GM06990 (cell line): ENCODE data around the gene RHBDF1.
"Not testable (repeated sequence)": the region's sequence is repeated elsewhere in the genome, so short reads cannot be mapped to it uniquely, and the experiment has no call there.

Experiments used
- DNase-seq: peaks from one replicate; pipeline ENCODE4 v3.0.0-alpha.2; 2011; ENCODE audit not compliant: insufficient read length; ENCODE audit errors: extremely low read depth
- H3K27me3 ChIP-seq: replicated peaks from 2 replicates; pipeline ENCODE4 v1.6.0; 2011; ENCODE audit warnings: low read length; ENCODE audit not compliant: control insufficient read depth, insufficient read depth
- H3K36me3 ChIP-seq: 2 replicates; pipeline ENCODE4 v1.5.1; 2011; ENCODE audit warnings: low read length; ENCODE audit not compliant: control insufficient read depth, insufficient read depth
- H3K4me3 ChIP-seq: replicated peaks from 2 replicates; pipeline ENCODE4 v1.5.1; 2011; ENCODE audit warnings: low read depth, mild to moderate bottlenecking, control low read depth, low read length
- CTCF ChIP-seq: IDR thresholded peaks from 2 replicates; pipeline ENCODE4 v1.5.1; 2011; ENCODE audit warnings: low read length, control low read depth, mild to moderate bottlenecking, inconsistent platforms; ENCODE audit not compliant: insufficient read depth, poor library complexity, severe bottlenecking

Gene RHBDF1

GRCh38 chr16:35678-36305, 36.6 kb downstream of the RHBDF1 start:
- peaks cover 12% of the 10 kb centered on the region for H3K36me3 ChIP-seq
- no peaks in the 10 kb centered on the region for H3K27me3 ChIP-seq
- no peak overlapping the region for H3K4me3 ChIP-seq
- DNase-seq = no peak
- no peak for TF ChIP-seq CTCF

GRCh38 chr16:35011-35677, 37.3 kb downstream of the RHBDF1 start:
- Histone ChIP-seq H3K36me3 (peaks cover 12% of the 10 kb centered on the region), H3K4me3 (no peak overlapping the region), H3K27me3 (no peaks in the 10 kb centered on the region)
- no peak for TF ChIP-seq CTCF
- peak; percentile 40 for DNase-seq

DNA sequence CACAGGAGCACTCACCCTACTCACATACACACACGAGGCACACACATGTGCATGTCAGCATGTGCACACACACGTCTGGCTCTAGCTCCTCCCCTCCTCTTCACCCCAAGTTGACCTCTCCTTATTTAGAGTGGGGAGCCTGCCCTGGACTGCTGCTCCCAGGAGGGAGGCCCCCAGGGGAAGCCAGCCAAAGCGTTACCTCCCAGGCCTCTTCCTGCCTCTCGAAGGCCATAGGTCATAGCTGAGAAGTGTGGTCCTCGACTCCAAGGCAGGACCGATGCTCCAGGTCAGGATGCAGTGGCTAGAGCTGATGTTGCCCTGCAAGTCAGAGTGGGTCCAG, 37.8 kb downstream of the RHBDF1 start:
- H3K36me3 ChIP-seq = peaks cover 12% of the 10 kb centered on the region
- no peak for TF ChIP-seq CTCF
- no peak overlapping the region for H3K4me3 ChIP-seq
- H3K27me3 ChIP-seq = no peaks in the 10 kb centered on the region
- DNase-seq = peak; percentile 39

DNA sequence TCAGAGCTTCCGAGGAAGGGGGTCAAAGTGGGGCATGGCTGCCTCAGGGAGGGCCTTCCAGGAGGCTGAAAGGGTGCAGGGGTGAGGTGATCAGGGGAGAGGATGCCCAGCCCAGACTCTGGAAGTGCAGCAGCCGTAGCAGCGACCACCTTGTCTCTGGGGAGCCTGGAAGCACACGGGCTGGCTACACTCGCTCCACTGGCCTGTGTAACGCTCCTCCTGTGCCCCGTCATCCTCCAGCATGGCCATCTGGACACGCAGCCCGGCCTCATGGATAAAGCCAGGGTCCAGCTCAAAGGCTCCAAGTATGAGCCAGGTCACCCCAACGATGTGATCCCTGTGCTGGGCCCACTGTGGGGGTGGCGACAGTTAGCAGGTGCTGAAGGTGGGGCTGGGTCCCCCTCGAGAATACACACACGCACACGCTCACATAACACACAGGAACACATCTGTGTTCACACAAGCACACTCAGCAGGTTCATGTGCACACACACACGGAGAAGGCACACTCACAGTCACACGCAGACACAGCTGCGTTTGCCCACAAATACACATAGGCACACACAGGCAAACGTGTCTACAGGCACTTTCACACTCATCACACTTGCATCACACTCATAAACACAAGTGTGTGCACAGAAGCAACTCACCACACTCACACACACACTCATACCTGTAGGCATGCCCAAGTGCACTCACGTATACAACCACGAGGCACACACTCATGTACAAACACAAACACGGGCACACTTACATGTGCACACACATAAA, 38.4 kb downstream of the RHBDF1 start:
- Histone ChIP-seq H3K27me3 (no peaks in the 10 kb centered on the region), H3K4me3 (no peak overlapping the region), H3K36me3 (peaks cover 12% of the 10 kb centered on the region)
- DNase-seq = no peak
- TF ChIP-seq CTCF = no peak

DNA sequence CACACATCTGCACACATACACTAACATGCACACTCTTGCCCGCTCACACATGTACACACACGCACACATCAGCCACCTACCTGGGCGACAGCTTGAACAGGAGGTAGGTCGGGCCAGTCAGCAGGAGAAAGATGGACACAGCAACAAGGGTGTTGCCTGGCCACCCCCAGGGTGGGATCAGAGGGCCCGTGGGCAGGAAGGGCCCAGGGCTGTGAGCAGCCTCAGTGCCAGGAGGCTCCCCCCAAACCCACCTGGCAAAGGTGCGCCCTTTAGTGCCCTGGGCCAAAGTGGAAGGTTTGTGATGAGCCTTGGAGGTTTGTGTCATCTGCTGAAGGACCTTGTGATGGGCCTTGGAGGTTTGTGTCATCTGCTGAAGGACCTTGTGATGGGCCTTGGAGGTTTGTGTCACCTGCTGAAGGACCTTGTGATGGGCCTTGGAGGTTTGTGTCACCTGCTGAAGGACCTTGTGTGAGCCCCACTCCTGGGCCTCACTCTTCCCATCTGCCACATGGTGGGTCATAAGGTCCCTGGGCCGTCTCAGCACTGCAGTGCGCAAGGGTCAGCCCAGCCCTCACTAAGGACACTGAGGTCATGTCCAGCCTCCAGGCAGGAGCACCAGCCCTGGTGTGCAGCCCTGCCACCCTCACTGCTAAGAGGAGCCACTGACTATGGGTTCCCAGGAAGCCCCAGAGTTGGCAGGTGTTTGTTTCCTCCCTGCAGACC, 39.1 kb downstream of the RHBDF1 start:
- not testable (repeated sequence) for DNase-seq, H3K27me3 ChIP-seq, H3K4me3 ChIP-seq
- peaks cover 12% of the 10 kb centered on the region for H3K36me3 ChIP-seq

- H3K4me3 ChIP-seq, DNase-seq, H3K27me3 ChIP-seq, H3K36me3 ChIP-seq: not testable (repeated sequence)
Measured at GRCh38 chr16:30627-31026, 41.8 kb downstream of the RHBDF1 start.

GRCh38 chr16:25926-26348, 46.5 kb downstream of the RHBDF1 start:
- not testable (repeated sequence) for H3K27me3 ChIP-seq, H3K4me3 ChIP-seq, DNase-seq, H3K36me3 ChIP-seq

GRCh38 chr16:24151-24550, 48.3 kb downstream of the RHBDF1 start:
- H3K36me3 ChIP-seq, H3K4me3 ChIP-seq, DNase-seq, H3K27me3 ChIP-seq: not testable (repeated sequence)

DNA sequence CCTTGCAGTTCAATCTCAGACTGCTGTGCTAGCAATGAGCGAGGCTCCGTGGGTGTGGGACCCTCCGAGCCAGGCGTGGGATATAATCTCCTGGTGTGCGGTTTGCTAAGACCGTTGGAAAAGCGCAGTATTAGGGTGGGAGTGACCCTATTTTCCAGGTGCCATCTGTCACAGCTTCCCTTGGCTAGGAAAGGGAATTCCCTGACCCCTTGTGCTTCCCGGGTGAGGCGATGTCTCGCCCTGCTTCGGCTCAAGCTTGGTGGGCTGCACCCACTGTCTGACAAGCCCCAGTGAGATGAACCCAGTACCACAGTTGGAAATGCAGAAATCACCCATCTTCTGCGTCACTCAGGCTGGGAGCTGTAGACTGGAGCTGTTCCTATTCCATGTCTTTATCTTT, 51.5 kb downstream of the RHBDF1 start:
- not testable (repeated sequence) for H3K36me3 ChIP-seq, H3K4me3 ChIP-seq, DNase-seq, H3K27me3 ChIP-seq
